HepG2 (cell line): ENCODE measurements around the gene CCDC9B. TPM values are rescaled to one million over a fixed set of nuclear protein-coding genes. Genes with fewer than 3 reads are reported as not detected.
A peak's percentile ranks its signal among the peaks of the same experiment; 100 is the strongest.

Experiments used
- ATAC-seq: fragments of 200-7000 bp; cut with Tn5 transposase; 3 replicates; pipeline ENCODE4 v1.9.1; 2020; ENCODE audit warnings: mild to moderate bottlenecking, moderate library complexity
- BruUV-seq: library from RNA; stranded (reverse); fragments of 400-500 nt; replicated peaks from 2 replicates; lab custom pipeline; 2021; lab: Mats Ljungman, UMichigan
- CTCF ChIA-PET: fragments of 300-600 bp; formaldehyde crosslinking; extraction: SDS; loops from one replicate; lab custom pipeline; 2021; ENCODE audit warnings: low total read pairs, inconsistent platforms, low intra/inter-chr PET ratio; lab: Yijun Ruan, JAX
- POLR2A ChIA-PET: fragments of 350-600 bp; sonication (Branson Sonifier 250); formaldehyde crosslinking; loops from one replicate; lab custom pipeline; 2020; ENCODE audit warnings: antibody characterized with exemption, inconsistent platforms; lab: Yijun Ruan, JAX
- DNase-seq: peaks from one replicate; pipeline ENCODE4 v3.0.0-alpha.2; 2015; ENCODE audit warnings: low spot score
- FAIRE-seq: peaks from 3 replicates; lab custom pipeline; 2011; peaks lifted over from hg19 to GRCh38; lab: Jason Lieb, UNC
- H2AFZ ChIP-seq: one replicate; pipeline ENCODE4 v1.6.1; 2011; ENCODE audit warnings: low read length, inconsistent platforms
- H3K27ac ChIP-seq: fragments of 300-600 bp; 3 replicates; pipeline ENCODE4 v1.8.0; 2011; ENCODE audit warnings: mixed run types, mild to moderate bottlenecking, mixed read lengths, low read length, inconsistent platforms; ENCODE audit not compliant: insufficient read depth; ENCODE audit errors: extremely low read length
- H3K27me3 ChIP-seq, 2 experiments: fragments of 200-600 bp in 1 of 2; 2 replicates in 1 of 2; 3 replicates in 1 of 2; pipeline versions ENCODE4 v1.6.0 to v1.8.0; 2011; ENCODE audit warnings: low read length in 2 of 2, mild to moderate bottlenecking in 2 of 2, moderate library complexity in 2 of 2, inconsistent platforms in 1 of 2; ENCODE audit not compliant: insufficient read depth in 2 of 2, control insufficient read depth in 1 of 2
- H3K36me3 ChIP-seq, 2 experiments: fragments of 200-600 bp in 1 of 2; replicated peaks in 1 of 2; 2 replicates in 1 of 2; 3 replicates in 1 of 2; pipeline versions ENCODE4 v1.5.1 to v1.8.0; 2011; ENCODE audit warnings: low read length in 2 of 2, inconsistent platforms in 1 of 2; ENCODE audit not compliant: insufficient read depth in 2 of 2, control insufficient read depth in 1 of 2
- H3K4me1 ChIP-seq: 2 replicates; pipeline ENCODE4 v1.5.1; 2012; ENCODE audit warnings: low read length, inconsistent platforms; ENCODE audit not compliant: insufficient read depth
- H3K4me2 ChIP-seq: 2 replicates; pipeline ENCODE4 v1.6.0; 2011; ENCODE audit warnings: low read depth, low read length, inconsistent platforms
- H3K4me3 ChIP-seq, 3 experiments: fragments of 200-600 bp in 1 of 3; sonication (generic), shearing (Covaris generic) in 1 of 3; replicated peaks in 1 of 3; 2 replicates each; pipeline ENCODE4 v1.5.1; 2011 to 2016; ENCODE audit warnings: low read length in 3 of 3, inconsistent platforms in 2 of 3, low read depth in 2 of 3, mild to moderate bottlenecking in 2 of 3, control low read depth in 1 of 3, mixed read lengths in 1 of 3; ENCODE audit not compliant: insufficient read depth in 1 of 3
- H3K79me2 ChIP-seq: one replicate; pipeline ENCODE4 v1.6.1; 2011; ENCODE audit warnings: low read length, inconsistent platforms; ENCODE audit not compliant: insufficient read depth
- H3K9ac ChIP-seq: 2 replicates; pipeline ENCODE4 v1.6.0; 2011; ENCODE audit warnings: mild to moderate bottlenecking, low read depth, low read length, inconsistent platforms; ENCODE audit not compliant: insufficient read depth
- H3K9me3 ChIP-seq: 2 replicates; pipeline ENCODE4 v1.5.1; 2012; ENCODE audit warnings: mild to moderate bottlenecking, low read length
- H4K20me1 ChIP-seq: 2 replicates; pipeline ENCODE4 v1.6.0; 2011; ENCODE audit warnings: inconsistent platforms, mild to moderate bottlenecking, low read length, moderate library complexity; ENCODE audit not compliant: insufficient read depth
- ASH2L ChIP-seq: fragments of 300-600, 200-600 bp; sonication (generic); IDR thresholded peaks from 2 replicates; pipeline ENCODE4 v1.7.0; 2017; ENCODE audit warnings: low read depth, mild to moderate bottlenecking, moderate library complexity, mixed read lengths, low read length; ENCODE audit not compliant: insufficient read length
- DR1 ChIP-seq: sonication (generic); formaldehyde crosslinking; IDR thresholded peaks from 2 replicates; pipeline ENCODE4 v1.8.0; 2021; ENCODE audit warnings: mild to moderate bottlenecking, missing genetic modification reagents, inconsistent platforms
- ETV5 ChIP-seq: IDR thresholded peaks from 2 replicates; pipeline ENCODE4 v1.6.1; 2018; ENCODE audit warnings: missing biosample characterization, missing genetic modification reagents, inconsistent platforms, borderline replicate concordance
- NRL ChIP-seq: sonication (generic); formaldehyde crosslinking; IDR thresholded peaks from 2 replicates; pipeline ENCODE4 v1.5.0; 2020; ENCODE audit warnings: missing genetic modification reagents, mild to moderate bottlenecking, moderate library complexity, borderline replicate concordance
- PAXIP1 ChIP-seq: sonication (generic); formaldehyde crosslinking; conservative IDR thresholded peaks from 2 replicates; pipeline ENCODE4 v1.4.0; 2020; ENCODE audit warnings: mild to moderate bottlenecking, missing genetic modification reagents, moderate library complexity
- SRY ChIP-seq: sonication (generic); formaldehyde crosslinking; IDR thresholded peaks from 2 replicates; pipeline ENCODE4 v1.8.0; 2022; ENCODE audit warnings: mild to moderate bottlenecking, missing genetic modification reagents
- THRA ChIP-seq: sonication (generic); formaldehyde crosslinking; IDR thresholded peaks from 2 replicates; pipeline ENCODE4 v1.4.0; 2020; ENCODE audit warnings: missing genetic modification reagents, borderline replicate concordance
- ZNF138 ChIP-seq: sonication (generic); formaldehyde crosslinking; IDR thresholded peaks from 2 replicates; pipeline ENCODE4 v1.5.0; 2020; ENCODE audit warnings: mild to moderate bottlenecking, low read depth, missing genetic modification reagents
- ZNF350 ChIP-seq: sonication (generic); formaldehyde crosslinking; IDR thresholded peaks from 2 replicates; pipeline ENCODE4 v1.4.0; 2020; ENCODE audit warnings: mild to moderate bottlenecking, low read depth, missing genetic modification reagents, borderline replicate concordance
- ZNF619 ChIP-seq: sonication (generic); formaldehyde crosslinking; IDR thresholded peaks from 2 replicates; pipeline ENCODE4 v1.4.0; 2020; ENCODE audit warnings: mild to moderate bottlenecking, missing genetic modification reagents
- ZNF652 ChIP-seq: IDR thresholded peaks from 2 replicates; pipeline ENCODE4 v1.6.1; 2016; ENCODE audit warnings: low read depth, borderline replicate concordance
- ZNF678 ChIP-seq: sonication (generic); formaldehyde crosslinking; IDR thresholded peaks from 2 replicates; pipeline ENCODE4 v1.4.0; 2020; ENCODE audit warnings: mild to moderate bottlenecking, missing genetic modification reagents
- ZNF703 ChIP-seq: sonication (generic); formaldehyde crosslinking; IDR thresholded peaks from 2 replicates; pipeline ENCODE4 v1.5.1; 2020; ENCODE audit warnings: missing genetic modification reagents, mild to moderate bottlenecking, moderate library complexity, borderline replicate concordance
- ZNF749 ChIP-seq: sonication (generic); formaldehyde crosslinking; IDR thresholded peaks from 2 replicates; pipeline ENCODE4 v1.8.0; 2022; ENCODE audit warnings: mild to moderate bottlenecking, missing genetic modification reagents, moderate library complexity, borderline replicate concordance
- ZNF816 ChIP-seq: sonication (generic); formaldehyde crosslinking; IDR thresholded peaks from 2 replicates; pipeline ENCODE4 v1.8.0; 2022; ENCODE audit warnings: missing genetic modification reagents, mild to moderate bottlenecking, borderline replicate concordance
- ZNF850 ChIP-seq: sonication (generic); formaldehyde crosslinking; conservative IDR thresholded peaks from 2 replicates; pipeline ENCODE4 v1.9.0; 2021; ENCODE audit warnings: mild to moderate bottlenecking, missing genetic modification reagents
- ZSCAN21 ChIP-seq: sonication (generic); formaldehyde crosslinking; IDR thresholded peaks from 2 replicates; pipeline ENCODE4 v1.8.0; 2022; ENCODE audit warnings: mild to moderate bottlenecking, missing genetic modification reagents, moderate library complexity, borderline replicate concordance
- WGBS: methylation state at CpG from one replicate; pipeline ENCODE4 v1.1.6; 2017; ENCODE audit warnings: low lambda C conversion rate; 5-methylcytosine and 5-hydroxymethylcytosine counted together
- in situ Hi-C: cut with HindIII; loops from 2 replicates; pipeline ENCODE4 v1.10.0; 2017; ENCODE audit warnings: low pct_unique_long_range_greater_than_20kb; ENCODE audit not compliant: extremely low pct_ligation_motif_present
- intact Hi-C: fragments of 100-400 bp; cut with micrococcal nuclease; formaldehyde crosslinking; loops from one replicate; pipeline ENCODE4 v1.10.0; 2022; ENCODE audit not compliant: unreplicated experiment
- polyA plus RNA-seq, 8 experiments: library from polyadenylated mRNA; depleted of rRNA in 3 of 8; stranded (reverse) in 7 of 8; unstranded in 1 of 8; fragments of >200 nt; fragmentation: Illumina TruSeq in 4 of 8; extraction: Trizol in 4 of 8; gene quantifications; 2 replicates each; pipeline versions ENCODE4 v1.2.1 to v1.2.3, GENCODE V29; 2011 to 2016; ENCODE audit warnings: low read depth in 4 of 8, missing spikeins in 1 of 8, mixed read lengths in 1 of 8; ENCODE audit not compliant: insufficient read depth in 1 of 8
- total RNA-seq, 5 experiments: library from RNA; depleted of rRNA; stranded (reverse); fragments of >200 nt; fragmentation: Illumina TruSeq; extraction: Trizol; gene quantifications; 2 replicates each; pipeline ENCODE4 v1.2.3, GENCODE V29; 2016; ENCODE audit warnings: low read depth in 1 of 5

Gene CCDC9B
- total and polyA plus RNA-seq, 2 of the 13 experiments (the other 11 are each of a cell fraction or from before 2014, with no cell fraction given): 0.98 to 1.6 TPM

GRCh38 chr15:40322531-40323238 lies 18.1 kb downstream of the CCDC9B start:
- no TSS peak for BruUV-seq
- intact Hi-C loops: loop anchor here (5.0 kb wide), 1 partner anchor 100 kb away; no protein-coding TSS in a partner anchor
- 16% methylated on average over 10 of the region's 26 CpGs for WGBS
- Histone ChIP-seq H3K4me1 (peaks cover 42% of the 10 kb centered on the region), H3K36me3 (no peaks in the 10 kb centered on the region), H2AFZ (no peak overlapping the region), H3K27ac (no peak overlapping the region), H3K9ac (no peak overlapping the region), H3K79me2 (no peaks in the 10 kb centered on the region), H3K27me3 (peaks cover 0 to 7% of the 10 kb centered on the region in 2 experiments; a peak in 1 of 5 replicates), H3K9me3 (no peaks in the 10 kb centered on the region), H3K4me3 (peak overlapping the region; percentile 8 to 75 (median 40); a peak in 4 of 6 replicates), H3K4me2 (peak overlapping the region; percentile 82), H4K20me1 (no peaks in the 10 kb centered on the region)
- POLR2A ChIA-PET: interaction anchor here (0.6 to 1.9 kb wide), 9 partner anchors 9 to 320 kb away, joined by 3 to 24 read pairs (median 4); partner anchors contain the start of genes BUB1B, CCDC9B and IVD
- CTCF ChIA-PET: interaction anchor here (2.8 to 4.6 kb wide), 2 partner anchors 16 to 99 kb away, joined by 12 to 19 read pairs; no protein-coding TSS in a partner anchor
- peak; percentile 52 for FAIRE-seq
- peak; percentile 53 for DNase-seq
- in situ Hi-C loops: no loop called here
- ATAC-seq: peak; percentile 14
- no peak for TF ChIP-seq ETV5 (CRISPR knock-in tag)
- TF ChIP-seq PAXIP1 (CRISPR knock-in tag): 0 out of 2 replicates have a peak, but pooled peaks have one; percentile 16
- 0 out of 2 replicates have a peak, but pooled peaks have one; percentile 25 for TF ChIP-seq ZSCAN21 (CRISPR knock-in tag)
- 0 out of 2 replicates have a peak, but pooled peaks have one; percentile 62 for TF ChIP-seq SRY (CRISPR knock-in tag)
- no peak for TF ChIP-seq ZNF652
- TF ChIP-seq ZNF619 (CRISPR knock-in tag): 0 out of 2 replicates have a peak, but pooled peaks have one; percentile 37
- peak; percentile 39; the same call in 1 of the 2 replicates for TF ChIP-seq ZNF350 (CRISPR knock-in tag)
- no peak for TF ChIP-seq THRA (CRISPR knock-in tag)
- TF ChIP-seq ZNF850 (CRISPR knock-in tag): 0 out of 2 replicates have a peak, but pooled peaks have one; percentile 41
- no peak for TF ChIP-seq ZNF138 (CRISPR knock-in tag)
- TF ChIP-seq ZNF703 (CRISPR knock-in tag): peak; percentile 22; the same call in 1 of the 2 replicates
- TF ChIP-seq ZNF816: no peak
- TF ChIP-seq ASH2L: peak; percentile 22
- TF ChIP-seq ZNF749 (CRISPR knock-in tag): 0 out of 2 replicates have a peak, but pooled peaks have one; percentile 15
- TF ChIP-seq DR1 (CRISPR knock-in tag): 0 out of 2 replicates have a peak, but pooled peaks have one; percentile 26
- TF ChIP-seq NRL: 0 out of 2 replicates have a peak, but pooled peaks have one; percentile 30
- TF ChIP-seq ZNF678 (CRISPR knock-in tag): no peak
